Sigmoid colon (tissue), 7 donors: ENCODE measurements around the gene HSPB9. TPM values are rescaled to one million over a fixed set of nuclear protein-coding genes. Genes with fewer than 3 reads are reported as not detected.
"Not testable (repeated sequence)": the region's sequence is repeated elsewhere in the genome, so short reads cannot be mapped to it uniquely, and the experiment has no call there.

Experiments
- DNase-seq: peaks from one replicate; pipeline ENCODE4 v3.0.0-alpha.2; 2019
- H3K27ac ChIP-seq, 4 donors: fragments of 200-600 bp; sonication (generic); one replicate each; pipeline ENCODE4 v1.5.1; 2016 to 2019; ENCODE audit warnings: mild to moderate bottlenecking in 1 of 4
- H3K27me3 ChIP-seq, 3 donors: fragments of 200-600 bp; sonication (generic); one replicate each; pipeline ENCODE4 v1.5.1; 2019; ENCODE audit warnings: mild to moderate bottlenecking in 1 of 3
- H3K36me3 ChIP-seq, 4 donors: fragments of 200-600 bp; sonication (generic); one replicate each; pipeline ENCODE4 v1.5.1; 2016 to 2019
- H3K4me1 ChIP-seq, 4 donors: fragments of 200-600 bp; sonication (generic); one replicate each; pipeline ENCODE4 v1.5.1; 2017 to 2019
- H3K4me3 ChIP-seq, 4 donors: fragments of 200-600 bp; sonication (generic); one replicate each; pipeline ENCODE4 v1.5.1; 2017 to 2019; ENCODE audit warnings: mild to moderate bottlenecking in 2 of 4, moderate library complexity in 1 of 4
- H3K9me3 ChIP-seq, 4 donors: fragments of 200-600 bp in 3 of 4; sonication (generic) in 3 of 4; one replicate each; pipeline versions ENCODE4 v1.5.1 to v1.6.1; 2013 to 2019
- EP300 ChIP-seq, 4 donors: sonication (generic); formaldehyde crosslinking; IDR thresholded peaks; one replicate each; pipeline ENCODE4 v1.6.1; 2017; ENCODE audit warnings: antibody characterized with exemption in 4 of 4
- POLR2A ChIP-seq, 2 donors: fragments of 450-650 bp; IDR thresholded peaks; one replicate each; pipeline ENCODE4 v1.6.1; 2016; ENCODE audit warnings: antibody characterized with exemption in 2 of 2, mild to moderate bottlenecking in 2 of 2, moderate library complexity in 2 of 2
- POLR2AphosphoS5 ChIP-seq, 4 donors: sonication (generic); formaldehyde crosslinking; IDR thresholded peaks; one replicate each; pipeline ENCODE4 v1.6.1; 2017; ENCODE audit warnings: antibody characterized with exemption in 4 of 4
- WGBS, 2 donors: extraction: QIAGEN DNeasy Blood & Tissue Kit; methylation state at CpG; one replicate each; pipeline ENCODE4 v1.1.7; 2013; 5-methylcytosine and 5-hydroxymethylcytosine counted together
- intact Hi-C: fragments of 100-400 bp; cut with DNase I; formaldehyde crosslinking; loops from one replicate; pipeline ENCODE4 v1.15.1; 2023
- polyA plus RNA-seq, 3 donors: library from polyadenylated mRNA; stranded (reverse); fragments of 200-250 nt; gene quantifications; one replicate each; pipeline ENCODE4 v1.2.3, GENCODE V29; 2013
- total RNA-seq, 4 donors: library from RNA; depleted of rRNA; stranded (reverse); fragments of >200 nt; gene quantifications; one replicate each; pipeline ENCODE4 v1.1.0, GENCODE V29; 2016
- TF ChIP-seq, protein P1 (sequence below), 4 experiments: fragments of 450-650 bp in 3 of 4; fragments of 200-600 bp in 1 of 4; IDR thresholded peaks; one replicate each; pipeline ENCODE4 v1.5.1; 2016 to 2019; ENCODE audit warnings: antibody characterized with exemption in 4 of 4, mild to moderate bottlenecking in 3 of 4, moderate library complexity in 2 of 4
- donor health status: healthy with polysubstance abuse.
- donor health status: Bipolar disorder and iron deficiency.
- donor health status: healthy.

HSPB9 gene
- total and polyA plus RNA-seq, 7 donors: 0.10 to 0.83 (median 0.38) TPM; not detected in 3

DNA sequence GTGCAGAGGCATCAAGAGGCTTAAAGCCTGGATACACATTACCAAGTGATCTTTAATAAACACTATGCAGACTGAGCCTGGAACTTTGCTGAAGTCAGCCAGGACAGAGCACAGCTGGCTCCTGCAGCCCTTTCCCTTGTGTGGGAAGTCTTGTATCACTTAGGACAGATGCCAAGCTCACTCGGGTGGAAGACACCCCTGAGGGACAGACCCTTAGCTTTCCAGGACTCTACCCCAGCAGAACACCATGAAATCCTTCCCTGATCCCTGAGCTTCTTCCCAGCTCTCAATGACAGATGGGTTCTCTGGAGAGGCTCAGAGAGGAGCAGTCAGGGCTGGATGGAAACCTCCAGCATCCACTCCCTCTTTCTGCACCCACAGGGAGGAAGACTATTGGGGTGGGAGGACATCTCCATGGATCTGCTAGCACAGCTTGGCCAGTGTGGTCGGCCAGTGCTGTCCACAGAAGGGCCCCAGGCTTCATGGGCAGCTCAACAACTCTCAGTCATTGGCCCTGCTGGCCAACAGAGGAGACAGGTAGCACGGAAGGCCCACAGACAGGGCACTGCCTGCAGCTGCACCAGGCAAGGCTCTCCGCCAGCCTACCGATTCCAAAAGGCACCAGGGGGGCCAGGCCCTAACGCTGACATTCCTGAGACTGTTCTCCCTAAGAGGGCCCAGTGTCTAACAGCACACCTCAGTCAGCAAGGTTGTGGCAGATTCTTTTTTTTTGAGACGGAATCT, 16.3 kb downstream of the HSPB9 start:
- intact Hi-C loops: no loop called here
- no peaks in the 10 kb centered on the region for H3K9me3 ChIP-seq
- no peaks in the 10 kb centered on the region for H3K27me3 ChIP-seq
- no peak overlapping the region for H3K4me3 ChIP-seq
- TF ChIP-seq POLR2AphosphoS5 (IDR thresholded peaks at IDR 0.05) (no peak), EP300 (IDR thresholded peaks at IDR 0.05) (no peak), POLR2A (IDR thresholded peaks at IDR 0.05) (no peak)
- TF ChIP-seq, protein P1, sequence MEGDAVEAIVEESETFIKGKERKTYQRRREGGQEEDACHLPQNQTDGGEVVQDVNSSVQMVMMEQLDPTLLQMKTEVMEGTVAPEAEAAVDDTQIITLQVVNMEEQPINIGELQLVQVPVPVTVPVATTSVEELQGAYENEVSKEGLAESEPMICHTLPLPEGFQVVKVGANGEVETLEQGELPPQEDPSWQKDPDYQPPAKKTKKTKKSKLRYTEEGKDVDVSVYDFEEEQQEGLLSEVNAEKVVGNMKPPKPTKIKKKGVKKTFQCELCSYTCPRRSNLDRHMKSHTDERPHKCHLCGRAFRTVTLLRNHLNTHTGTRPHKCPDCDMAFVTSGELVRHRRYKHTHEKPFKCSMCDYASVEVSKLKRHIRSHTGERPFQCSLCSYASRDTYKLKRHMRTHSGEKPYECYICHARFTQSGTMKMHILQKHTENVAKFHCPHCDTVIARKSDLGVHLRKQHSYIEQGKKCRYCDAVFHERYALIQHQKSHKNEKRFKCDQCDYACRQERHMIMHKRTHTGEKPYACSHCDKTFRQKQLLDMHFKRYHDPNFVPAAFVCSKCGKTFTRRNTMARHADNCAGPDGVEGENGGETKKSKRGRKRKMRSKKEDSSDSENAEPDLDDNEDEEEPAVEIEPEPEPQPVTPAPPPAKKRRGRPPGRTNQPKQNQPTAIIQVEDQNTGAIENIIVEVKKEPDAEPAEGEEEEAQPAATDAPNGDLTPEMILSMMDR (IDR thresholded peaks at IDR 0.05): no peak
- H3K27ac ChIP-seq: peak overlapping the region in 2 of 4 donors; percentile 35 to 41
- 81 to 89% methylated on average over 7 of the region's 7 CpGs for WGBS, 2 donors
- peaks cover 0 to 32% (median 1%) of the 10 kb centered on the region in 4 donors for H3K36me3 ChIP-seq
- no peak for DNase-seq
- peaks cover 0 to 64% (median 41%) of the 10 kb centered on the region in 4 donors for H3K4me1 ChIP-seq

DNA sequence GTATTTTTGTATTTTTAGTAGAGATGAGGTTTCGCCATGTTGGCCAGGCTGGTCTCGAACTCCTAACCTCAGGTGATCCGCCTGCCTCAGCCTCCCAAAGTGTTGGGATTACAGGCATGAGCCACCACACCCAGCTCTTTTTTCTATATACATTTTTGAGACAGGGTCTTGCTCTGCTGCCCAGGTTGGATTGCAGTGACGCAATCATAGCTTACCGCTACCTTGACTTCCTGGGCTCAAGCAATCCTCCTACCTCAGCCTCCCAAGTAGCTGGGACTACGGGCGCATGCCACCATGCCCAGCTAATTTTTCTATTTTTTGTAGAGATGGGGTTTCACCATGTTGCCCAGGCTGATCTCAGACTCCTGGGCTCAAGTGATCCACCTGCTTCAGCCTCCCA, 18.1 kb downstream of the HSPB9 start:
- intact Hi-C loops, H3K27ac ChIP-seq, H3K4me3 ChIP-seq, DNase-seq, H3K27me3 ChIP-seq, H3K9me3 ChIP-seq: not testable (repeated sequence)
- Histone ChIP-seq H3K4me1 (peaks cover 0 to 53% (median 36%) of the 10 kb centered on the region in 4 donors), H3K36me3 (peaks cover 0 to 38% (median 1%) of the 10 kb centered on the region in 4 donors)
- 99% methylated on average over 7 of the region's 7 CpGs for WGBS, 2 donors

DNA sequence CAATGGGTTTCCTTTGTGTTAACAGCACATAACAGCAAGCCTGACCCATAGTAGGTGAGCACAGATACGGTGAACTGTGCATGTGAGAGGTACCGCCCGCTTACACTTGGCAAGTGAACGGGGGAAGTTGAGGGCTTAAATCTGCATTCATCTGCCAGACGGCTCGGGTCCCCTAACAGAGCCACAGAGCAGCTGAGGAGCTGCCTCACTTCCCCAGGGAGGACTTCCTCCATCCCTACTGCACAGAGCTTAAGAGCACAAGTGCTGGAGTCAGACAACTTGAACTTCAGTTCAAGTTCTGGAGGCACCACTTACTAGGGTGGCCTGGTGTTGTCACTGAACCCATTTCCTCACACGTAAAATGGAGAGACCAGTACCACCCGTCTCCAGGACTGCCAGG, 18.8 kb downstream of the HSPB9 start:
- WGBS, 2 donors: 73 to 89% methylated on average over 8 of the region's 8 CpGs
- Histone ChIP-seq H3K9me3 (no peaks in the 10 kb centered on the region), H3K4me1 (peaks cover 0 to 46% (median 31%) of the 10 kb centered on the region in 4 donors), H3K4me3 (no peak overlapping the region), H3K36me3 (peaks cover 0 to 41% (median 1%) of the 10 kb centered on the region in 4 donors), H3K27ac (no peak overlapping the region), H3K27me3 (no peaks in the 10 kb centered on the region)
- TF ChIP-seq, protein P1 (IDR thresholded peaks at IDR 0.05): no peak
- TF ChIP-seq POLR2AphosphoS5 (IDR thresholded peaks at IDR 0.05) (no peak), POLR2A (IDR thresholded peaks at IDR 0.05) (no peak), EP300 (IDR thresholded peaks at IDR 0.05) (no peak)
- DNase-seq: no peak
- intact Hi-C loops: no loop called here

DNA sequence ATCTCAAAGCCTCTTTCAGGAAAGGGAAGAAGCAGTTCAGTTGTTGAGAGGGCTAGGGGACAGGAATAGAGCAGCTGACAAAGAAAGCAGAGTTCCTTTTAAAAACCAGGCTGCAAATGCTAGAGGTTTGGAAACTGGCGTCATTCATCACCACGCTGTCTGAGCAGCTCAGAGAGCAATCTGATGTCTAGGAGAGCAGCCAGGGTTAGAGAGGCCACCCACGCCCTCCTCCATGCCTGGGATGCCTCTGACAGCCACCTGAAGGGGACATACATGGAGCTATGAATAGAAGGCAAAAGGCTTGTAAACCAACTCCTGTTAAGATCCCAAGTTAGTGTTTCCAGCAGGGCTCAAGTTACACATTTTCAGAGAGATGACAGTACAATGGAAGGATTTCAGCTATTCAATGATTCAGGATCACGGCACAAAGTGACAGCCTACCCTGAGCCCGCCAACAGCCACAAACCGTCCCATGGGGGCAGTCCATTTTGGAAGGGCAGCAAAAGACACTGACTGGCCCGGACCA, 19.8 kb downstream of the HSPB9 start:
- 91 to 92% methylated on average over 7 of the region's 7 CpGs for WGBS, 2 donors
- no peaks in the 10 kb centered on the region for H3K27me3 ChIP-seq
- TF ChIP-seq POLR2A (IDR thresholded peaks at IDR 0.05) (no peak), EP300 (IDR thresholded peaks at IDR 0.05) (no peak), POLR2AphosphoS5 (IDR thresholded peaks at IDR 0.05) (no peak)
- TF ChIP-seq, protein P1 (IDR thresholded peaks at IDR 0.05): no peak
- H3K27ac ChIP-seq: no peak overlapping the region
- H3K4me1 ChIP-seq: peaks cover 0 to 44% (median 29%) of the 10 kb centered on the region in 4 donors
- H3K9me3 ChIP-seq: no peaks in the 10 kb centered on the region
- H3K4me3 ChIP-seq: no peak overlapping the region
- intact Hi-C loops: no loop called here
- H3K36me3 ChIP-seq: peaks cover 0 to 45% (median 1%) of the 10 kb centered on the region in 4 donors
- no peak for DNase-seq

DNA sequence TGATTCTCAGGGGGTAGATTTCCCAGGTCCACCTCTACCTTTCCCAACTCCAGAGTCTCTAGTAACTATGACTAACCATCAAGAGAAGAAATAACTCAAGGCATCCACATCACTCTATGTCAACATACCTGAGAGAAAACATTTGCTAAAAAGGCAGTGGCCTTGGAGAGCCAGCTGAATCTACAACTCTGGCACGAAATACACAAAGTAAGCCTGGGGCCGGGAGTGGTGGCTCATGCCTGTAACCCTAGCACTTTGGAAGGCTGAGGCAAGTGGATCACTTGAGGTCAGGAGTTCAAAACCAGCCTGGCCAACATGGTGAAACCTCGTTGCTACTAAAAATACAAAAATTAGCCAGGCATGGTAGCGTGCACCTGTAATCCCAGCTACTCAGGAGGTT, 20.5 kb downstream of the HSPB9 start:
- not testable (repeated sequence) for H3K27ac ChIP-seq, DNase-seq

More for the DNA sequence above, 20.5 kb downstream of the HSPB9 start:
- H3K9me3 ChIP-seq, intact Hi-C loops, H3K4me3 ChIP-seq, H3K27me3 ChIP-seq: not testable (repeated sequence)
- WGBS, 2 donors: 79 to 93% methylated on average over 4 of the region's 4 CpGs
- Histone ChIP-seq H3K4me1 (peaks cover 0 to 41% (median 25%) of the 10 kb centered on the region in 4 donors), H3K36me3 (peaks cover 0 to 46% (median 1%) of the 10 kb centered on the region in 4 donors)
